GM18505 (cell line): ENCODE data around the gene KCNJ10.

Source experiments
- ATAC-seq: cut with Tn5 transposase; IDR thresholded peaks from one replicate; pipeline ENCODE4 v1.9.1; 2021; ENCODE audit not compliant: unreplicated experiment
- POLR2A ChIP-seq: IDR thresholded peaks from 4 replicates; pipeline ENCODE4 v1.6.1; 2011; ENCODE audit warnings: borderline replicate concordance; ENCODE audit not compliant: insufficient read depth, insufficient read length; ENCODE audit errors: extremely low read depth

The KCNJ10 gene

DNA sequence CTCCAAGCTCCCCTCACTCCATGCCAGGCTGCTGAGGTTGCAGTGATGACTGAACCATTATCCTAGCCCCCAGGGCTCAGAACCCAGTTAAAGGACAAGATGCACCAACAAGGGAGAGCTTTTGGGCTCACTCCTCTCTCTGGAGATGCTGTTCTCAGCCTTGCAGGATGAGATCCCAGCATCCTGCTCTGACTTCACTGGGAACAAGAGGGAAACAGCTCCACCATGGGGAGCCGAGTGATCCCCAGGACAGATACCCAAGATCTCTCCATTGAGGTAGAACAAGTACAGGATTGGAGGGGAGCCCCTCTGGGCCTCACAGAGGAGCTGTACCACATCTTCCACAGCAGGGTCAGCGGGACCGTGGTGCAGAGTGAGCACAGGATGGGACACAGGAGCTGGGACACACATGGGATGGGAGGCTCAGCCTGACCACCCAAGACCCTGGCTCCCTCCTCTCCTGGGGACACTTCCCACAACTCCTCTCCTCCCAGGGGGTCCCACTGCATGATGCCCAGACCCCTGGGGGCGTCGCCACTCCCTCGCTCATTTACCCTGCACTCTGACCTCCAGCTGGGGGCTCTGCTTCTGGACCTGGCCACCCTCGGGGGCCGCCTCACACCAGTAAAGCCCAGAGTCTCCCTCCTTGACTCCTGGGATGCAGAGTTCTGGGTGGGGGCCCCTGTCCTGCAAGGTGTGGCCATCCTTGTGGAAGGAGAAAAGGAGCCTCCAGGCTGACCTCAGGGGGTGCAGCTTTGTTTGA, 97.3 kb downstream of the KCNJ10 start:
- no peak for TF ChIP-seq POLR2A
- ATAC-seq, result no peak

DNA sequence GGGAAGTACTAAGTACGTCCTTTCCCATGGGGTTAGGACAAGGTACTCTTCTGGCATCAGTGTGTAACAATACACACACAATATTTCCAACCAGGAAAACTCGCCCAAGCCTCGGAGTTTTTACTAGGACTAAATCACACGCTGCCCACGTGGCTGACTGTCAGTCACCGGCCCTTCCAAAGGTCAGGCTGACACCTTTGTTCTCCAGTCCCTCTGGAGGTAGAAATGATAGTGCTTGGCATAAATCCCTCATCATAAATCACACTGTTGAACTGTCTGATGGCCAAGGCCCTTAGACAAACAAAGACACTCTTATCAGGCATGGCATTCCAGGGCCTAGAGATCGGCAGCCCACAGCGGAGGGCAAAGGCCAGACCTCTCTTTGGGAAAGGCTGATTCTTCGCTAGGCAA, 99.0 kb downstream of the KCNJ10 start:
- ATAC-seq, result no peak
- no peak for TF ChIP-seq POLR2A

DNA sequence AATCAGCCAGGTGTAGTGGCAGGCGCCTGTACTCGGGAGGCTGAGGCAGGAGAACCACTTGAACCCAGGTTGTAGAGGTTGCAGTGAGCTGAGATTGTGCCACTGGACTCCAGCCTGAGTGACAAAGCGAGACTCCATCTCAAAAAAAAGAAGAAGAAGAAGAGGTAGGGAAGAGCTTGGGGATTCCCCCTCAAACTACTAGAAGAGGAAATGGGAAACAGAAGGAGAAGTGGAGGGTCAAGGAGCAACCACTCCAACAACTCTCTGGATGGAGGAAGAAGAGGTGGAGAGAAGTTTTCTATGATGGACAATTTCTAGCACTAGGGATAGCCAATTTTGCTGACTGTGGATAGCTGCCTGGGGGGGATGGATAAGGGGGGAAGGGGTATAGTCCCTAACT, 101.1 kb downstream of the KCNJ10 start:
- ATAC-seq, result no peak

DNA sequence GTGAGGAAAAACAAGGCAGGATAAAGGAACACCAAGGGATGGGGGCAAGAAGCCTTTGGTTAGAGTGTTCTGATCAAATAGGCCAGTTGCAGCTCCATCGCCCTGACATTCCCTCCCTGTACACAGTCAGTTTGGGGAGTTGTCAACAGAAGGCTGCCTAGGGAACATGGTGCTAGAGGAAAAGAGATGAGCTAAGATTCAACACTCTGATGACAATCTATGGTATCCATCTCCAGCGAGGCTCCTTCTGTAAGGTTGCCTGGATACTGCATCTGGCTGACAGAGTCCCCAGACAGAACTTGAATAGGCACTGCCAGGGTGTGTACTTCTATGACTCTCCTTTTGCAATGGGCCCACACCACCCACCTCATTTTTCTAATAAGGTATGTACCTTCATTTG, 104.7 kb downstream of the KCNJ10 start:
- no peak for ATAC-seq
- no peak for TF ChIP-seq POLR2A

More for the DNA sequence above, 101.1 kb downstream of the KCNJ10 start:
- no peak for TF ChIP-seq POLR2A

DNA sequence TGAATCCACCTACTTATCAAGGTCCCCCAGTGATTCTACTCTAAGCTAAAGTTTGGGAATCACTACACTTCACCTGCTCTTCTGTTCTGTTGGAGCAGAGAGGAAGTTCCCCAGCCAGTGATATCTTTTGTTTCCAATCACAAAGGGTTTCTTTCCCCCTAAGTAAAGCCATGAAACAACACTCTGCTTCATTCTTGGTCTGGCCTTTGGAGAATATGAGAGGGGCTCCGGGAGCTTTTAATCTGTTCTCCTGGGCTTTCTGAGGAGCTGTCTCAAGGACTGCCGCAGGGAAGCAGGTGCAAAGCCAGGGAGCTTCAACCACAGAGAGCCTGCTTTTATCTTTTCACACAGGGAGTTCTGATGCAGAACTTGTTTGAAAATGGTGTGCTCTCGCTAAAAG, 105.8 kb downstream of the KCNJ10 start:
- no peak for TF ChIP-seq POLR2A
- ATAC-seq, result no peak

DNA sequence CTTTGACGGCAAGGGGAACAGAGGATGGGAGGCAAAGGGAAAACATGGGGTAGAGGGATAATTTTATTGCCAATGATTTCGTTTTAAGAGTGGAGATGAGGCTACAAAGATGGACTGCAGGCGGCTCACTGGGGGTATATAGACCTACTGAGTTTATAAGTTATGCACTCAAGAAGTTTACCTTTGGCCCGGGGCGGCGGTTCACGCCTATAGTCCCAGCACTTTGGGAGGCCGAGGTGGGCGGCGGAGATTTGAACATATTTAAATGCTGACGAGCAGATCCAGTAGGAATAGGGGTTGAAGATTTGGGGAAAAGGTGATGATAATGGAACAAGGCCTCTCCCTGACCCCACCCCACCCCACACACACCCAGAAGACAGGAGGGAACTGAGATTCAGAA, 107.8 kb downstream of the KCNJ10 start:
- no peak for ATAC-seq
- TF ChIP-seq POLR2A, result no peak

DNA sequence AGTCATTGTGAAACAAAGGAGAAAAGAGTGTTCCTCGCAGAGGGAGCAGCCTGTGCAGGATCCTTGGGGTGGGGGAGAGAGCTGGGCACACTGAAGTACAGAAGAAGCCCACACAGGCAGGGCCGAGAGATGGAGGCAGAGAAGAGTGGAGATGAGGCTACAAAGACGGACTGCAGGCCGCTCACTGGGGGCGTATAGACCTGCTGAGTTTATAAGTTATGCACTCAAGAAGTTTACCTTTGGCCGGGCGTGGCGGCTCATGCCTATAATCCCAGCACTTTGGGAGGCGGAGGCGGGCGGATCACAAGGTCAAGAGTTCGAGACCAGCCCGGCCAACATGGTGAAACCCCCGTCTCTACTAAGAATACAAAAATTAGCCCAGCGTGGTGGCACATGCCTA, 108.3 kb downstream of the KCNJ10 start:
- ATAC-seq, result no peak
- TF ChIP-seq POLR2A, result no peak

DNA sequence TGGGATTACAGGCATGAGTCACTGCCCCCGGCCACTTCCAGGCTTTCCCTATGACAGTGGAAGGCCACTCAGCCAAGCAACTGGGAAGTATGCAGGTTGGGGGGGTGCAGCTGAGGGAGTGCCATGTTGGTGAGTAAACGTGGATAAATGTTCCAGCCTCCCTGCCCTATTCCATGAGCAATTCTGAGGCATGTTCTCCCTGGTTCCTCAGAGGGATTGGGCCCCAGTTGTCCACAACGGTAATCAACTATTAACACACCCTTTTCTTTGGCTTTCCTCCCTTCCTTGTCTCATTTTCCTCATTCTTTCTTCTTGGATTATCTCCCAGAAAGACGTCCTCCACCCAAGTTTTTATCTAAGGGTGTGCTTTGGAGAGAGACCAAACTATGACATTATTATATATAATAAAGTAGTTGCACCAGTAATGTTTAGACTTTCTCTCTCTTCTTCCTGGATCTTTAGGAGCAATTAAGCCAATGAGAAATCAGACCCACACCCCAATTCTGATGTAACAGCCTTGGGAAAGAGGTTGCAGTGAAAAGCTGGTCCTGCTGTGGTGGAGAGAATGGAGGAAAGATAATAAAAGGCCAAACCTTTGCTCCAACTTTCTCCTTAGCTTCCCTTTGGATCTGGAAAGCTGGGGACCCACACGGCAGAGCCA, 109.1 kb downstream of the KCNJ10 start:
- ATAC-seq, result no peak
- TF ChIP-seq POLR2A, result no peak

DNA sequence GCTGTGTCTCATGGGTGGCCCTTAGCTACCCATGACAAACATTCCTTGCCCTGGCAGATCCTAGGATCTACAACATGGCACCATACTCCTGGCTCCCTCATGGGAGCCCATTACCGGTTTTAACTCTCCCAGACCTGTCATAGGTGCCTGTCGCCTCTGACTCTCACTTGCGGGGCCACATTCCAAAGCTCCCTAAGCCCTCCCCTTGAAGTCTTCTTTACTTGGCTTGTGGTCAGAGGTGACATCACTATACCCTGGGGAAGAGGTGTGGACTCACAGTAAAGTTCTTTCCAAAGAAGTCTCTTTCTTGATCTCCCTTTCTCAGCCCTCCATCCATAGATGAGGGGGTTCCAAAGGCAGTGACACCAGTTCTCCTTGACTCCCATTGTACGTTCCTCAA, 110.5 kb downstream of the KCNJ10 start:
- no peak for ATAC-seq

DNA sequence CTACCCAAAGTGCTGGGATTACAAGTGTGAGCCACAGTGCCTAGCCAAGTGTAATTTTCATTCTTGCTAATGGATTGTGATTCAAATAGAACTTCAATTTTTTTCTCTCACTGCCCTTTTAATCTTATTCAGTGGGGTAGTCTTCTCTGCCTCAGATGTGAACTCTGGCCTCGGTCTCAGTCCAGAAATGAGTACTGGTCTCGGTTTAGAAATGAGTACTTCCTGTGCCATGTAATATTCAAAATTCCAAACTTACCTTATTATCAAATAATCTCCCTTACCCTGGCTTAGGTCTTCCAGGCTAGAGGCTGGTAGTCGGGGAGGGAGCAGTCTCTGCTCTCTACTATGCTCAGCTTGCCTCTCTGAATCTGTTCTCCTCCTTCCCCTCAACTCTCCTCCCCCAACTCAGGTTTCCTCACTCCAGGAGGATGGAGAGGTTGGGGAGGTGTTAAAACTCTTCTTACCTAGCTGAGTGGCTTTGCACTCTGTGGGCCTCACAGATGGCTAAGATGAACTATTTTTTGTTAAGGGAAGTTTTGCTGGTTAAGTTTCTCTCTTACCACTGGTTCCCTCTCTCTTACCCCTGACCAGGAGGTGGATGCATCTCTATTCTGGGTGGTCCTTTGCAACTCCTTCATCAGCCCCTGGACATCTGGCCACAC, 111.1 kb downstream of the KCNJ10 start:
- no peak for TF ChIP-seq POLR2A
- no peak for ATAC-seq

More for the DNA sequence above, 110.5 kb downstream of the KCNJ10 start:
- TF ChIP-seq POLR2A, result no peak

DNA sequence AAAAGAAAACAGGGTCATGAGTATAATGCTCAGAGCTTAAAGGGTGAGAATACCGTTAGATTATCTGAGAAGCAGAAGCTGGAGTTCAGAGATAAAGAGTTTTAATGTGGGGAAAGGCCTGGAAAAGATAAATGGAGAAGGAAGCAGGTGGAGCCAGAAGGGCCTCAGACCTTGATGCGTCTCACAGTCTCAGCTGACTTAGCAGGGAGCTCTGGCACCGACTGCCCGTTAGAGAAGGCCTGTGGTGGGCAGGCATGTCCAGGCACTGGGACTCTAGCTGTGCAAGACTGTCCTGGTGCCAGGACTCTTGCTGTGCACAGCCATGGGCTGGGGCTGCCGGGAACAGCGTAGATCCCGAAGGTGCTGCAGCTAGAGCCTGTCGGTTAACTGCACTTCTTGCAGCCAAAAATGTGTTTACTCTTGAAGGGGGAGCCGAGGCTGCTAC, 112.1 kb downstream of the KCNJ10 start:
- no peak for TF ChIP-seq POLR2A
- ATAC-seq, result no peak

DNA sequence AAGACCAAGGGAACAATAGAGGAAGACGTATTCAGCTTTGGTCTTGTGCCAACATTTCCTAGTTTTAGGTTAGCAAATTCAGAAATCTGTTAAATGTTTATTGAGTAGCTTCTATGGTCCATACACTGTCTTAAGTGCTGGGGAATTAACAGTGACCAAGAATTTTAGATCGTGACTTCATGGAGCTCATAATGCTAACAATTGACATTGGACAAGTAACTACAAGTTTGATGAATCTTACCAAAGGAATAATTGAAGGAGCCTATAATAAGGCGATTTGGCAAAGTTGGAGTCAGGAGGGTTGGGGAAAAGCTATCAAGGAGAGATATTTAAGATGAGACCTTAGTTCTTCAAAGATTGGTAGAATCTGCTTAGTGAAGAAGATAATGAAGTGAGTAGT, 114.5 kb downstream of the KCNJ10 start:
- no peak for ATAC-seq
- no peak for TF ChIP-seq POLR2A

DNA sequence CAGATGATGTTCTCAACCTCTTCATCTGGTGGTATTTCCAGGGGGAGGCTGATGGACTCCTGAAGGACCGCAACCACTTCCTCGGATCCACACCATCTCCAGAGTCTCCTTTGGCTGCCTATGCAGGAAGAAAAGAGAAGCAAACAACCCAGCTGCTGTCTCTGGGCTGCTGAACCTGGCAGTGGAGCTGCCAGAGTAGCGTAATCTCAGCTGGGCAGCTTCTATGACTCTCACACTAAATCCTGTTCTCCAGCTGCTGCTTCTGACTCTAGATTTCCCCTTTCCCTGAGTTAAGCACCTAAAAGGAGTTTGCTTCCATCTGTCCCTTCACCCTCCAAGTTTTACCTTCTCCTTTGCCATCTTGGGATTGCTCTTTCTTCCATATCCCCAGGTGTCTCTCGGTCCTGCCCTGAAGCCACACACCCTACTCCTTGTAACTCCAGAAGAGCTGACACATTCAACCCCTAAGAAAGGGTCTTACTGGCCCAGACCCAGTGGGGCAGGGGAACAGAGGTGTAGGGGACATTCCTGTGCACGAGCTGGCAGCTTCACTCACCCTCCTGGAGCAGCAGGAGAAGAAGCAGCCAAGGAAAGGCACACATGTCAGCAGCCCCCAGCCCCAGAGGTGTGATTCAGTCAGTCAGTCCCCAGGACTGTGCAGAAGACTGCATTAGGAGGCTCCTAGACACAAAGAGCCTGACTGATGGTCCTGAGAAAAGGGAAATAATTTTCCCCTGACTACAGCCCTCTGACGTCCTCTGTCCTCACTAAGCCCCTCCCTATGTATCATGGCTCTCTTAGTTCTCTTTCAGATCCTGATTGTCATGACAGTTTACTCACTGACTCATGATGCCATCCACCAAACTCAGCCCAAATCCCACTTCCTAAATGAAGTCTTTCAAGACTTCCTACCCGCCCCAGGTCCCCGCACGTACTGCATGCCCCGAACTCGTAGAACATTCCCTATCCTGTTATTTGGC, 116.1 kb downstream of the KCNJ10 start, which contains the start of gene SLAMF9:
Gene SLAMF9, minus strand, starts transcription at position 702 of the 980 bp plus-strand sequence. Its CDS starts 100 bp downstream, at position 602.
- no peak for ATAC-seq
- TF ChIP-seq POLR2A, result no peak
